Progenitor cell of endocrine pancreas (in vitro differentiated cells): ENCODE measurements around the gene ROBO4. TPM values are rescaled to one million over a fixed set of nuclear protein-coding genes. Genes with fewer than 3 reads are reported as not detected.

Experiments
- DNase-seq: peaks from one replicate; pipeline ENCODE4 v3.0.0; 2021; ENCODE audit warnings: low spot score; ENCODE audit not compliant: unreplicated experiment
- H3K27ac Mint-ChIP-seq: 2 replicates; pipeline ENCODE4 v1.8.0; 2021; ENCODE audit warnings: mild to moderate bottlenecking, moderate library complexity, mixed read lengths
- H3K27me3 Mint-ChIP-seq: 2 replicates; pipeline ENCODE4 v1.8.0; 2021; ENCODE audit warnings: mixed read lengths
- H3K36me3 Mint-ChIP-seq: 2 replicates; pipeline ENCODE4 v1.8.0; 2022; ENCODE audit warnings: mixed read lengths; ENCODE audit not compliant: insufficient read depth
- H3K4me1 Mint-ChIP-seq: 2 replicates; pipeline ENCODE4 v1.8.0; 2021; ENCODE audit warnings: low read depth, mixed read lengths
- H3K4me3 Mint-ChIP-seq: 2 replicates; pipeline ENCODE4 v1.8.0; 2021; ENCODE audit warnings: low read depth, mild to moderate bottlenecking, moderate library complexity, mixed read lengths
- H3K9me3 Mint-ChIP-seq: 2 replicates; pipeline ENCODE4 v1.8.0; 2021; ENCODE audit warnings: low read depth, mixed read lengths
- total RNA-seq: library from RNA; stranded (reverse); gene quantifications from 2 replicates; pipeline ENCODE4 v1.2.1, GENCODE V29; 2021
- TF ChIP-seq, protein P1 (sequence below): fragments of 200-600 bp; sonication (generic); IDR thresholded peaks from one replicate; pipeline ENCODE4 v1.5.0; 2021; ENCODE audit warnings: antibody characterized with exemption, mild to moderate bottlenecking; ENCODE audit not compliant: unreplicated experiment

The ROBO4 gene
- total RNA-seq, 1 donor from 2014 or later = not detected

DNA sequence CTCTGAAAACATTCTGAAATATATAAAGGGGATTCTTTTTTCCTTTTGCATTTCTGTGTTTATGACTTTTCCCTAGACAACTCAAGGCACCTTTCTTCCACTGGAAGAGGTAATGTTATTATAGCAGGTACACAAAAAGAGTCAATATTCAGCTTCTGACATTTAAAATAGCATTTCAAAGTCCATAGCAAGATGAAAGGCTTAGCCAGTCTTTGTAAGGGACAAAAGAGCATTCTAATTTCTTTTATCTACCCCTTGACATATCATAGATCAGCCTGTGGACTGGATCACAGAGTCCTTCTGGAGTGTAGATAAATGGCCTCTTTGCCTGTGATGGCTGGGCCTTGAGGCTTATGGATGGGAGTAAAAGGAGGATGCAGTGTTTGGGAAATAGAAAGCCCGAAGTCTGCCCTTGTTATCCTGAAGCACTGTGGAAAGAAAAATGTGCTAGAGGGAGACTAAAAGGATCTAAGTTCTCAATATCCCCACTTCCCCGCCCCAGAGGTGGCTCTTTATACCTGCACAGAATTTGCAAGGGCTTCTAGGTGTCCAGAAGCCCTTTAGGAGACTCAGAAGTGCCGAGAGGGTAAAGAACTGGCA, 39.8 kb upstream of the ROBO4 start:
- Mint-ChIP-seq H3K9me3 (no peaks in the 10 kb centered on the region), H3K27me3 (peaks cover 19% of the 10 kb centered on the region), H3K27ac (no peak overlapping the region), H3K4me3 (no peak overlapping the region), H3K36me3 (no peaks in the 10 kb centered on the region), H3K4me1 (peaks cover 2% of the 10 kb centered on the region)
- no peak for DNase-seq
- TF ChIP-seq, protein P1, sequence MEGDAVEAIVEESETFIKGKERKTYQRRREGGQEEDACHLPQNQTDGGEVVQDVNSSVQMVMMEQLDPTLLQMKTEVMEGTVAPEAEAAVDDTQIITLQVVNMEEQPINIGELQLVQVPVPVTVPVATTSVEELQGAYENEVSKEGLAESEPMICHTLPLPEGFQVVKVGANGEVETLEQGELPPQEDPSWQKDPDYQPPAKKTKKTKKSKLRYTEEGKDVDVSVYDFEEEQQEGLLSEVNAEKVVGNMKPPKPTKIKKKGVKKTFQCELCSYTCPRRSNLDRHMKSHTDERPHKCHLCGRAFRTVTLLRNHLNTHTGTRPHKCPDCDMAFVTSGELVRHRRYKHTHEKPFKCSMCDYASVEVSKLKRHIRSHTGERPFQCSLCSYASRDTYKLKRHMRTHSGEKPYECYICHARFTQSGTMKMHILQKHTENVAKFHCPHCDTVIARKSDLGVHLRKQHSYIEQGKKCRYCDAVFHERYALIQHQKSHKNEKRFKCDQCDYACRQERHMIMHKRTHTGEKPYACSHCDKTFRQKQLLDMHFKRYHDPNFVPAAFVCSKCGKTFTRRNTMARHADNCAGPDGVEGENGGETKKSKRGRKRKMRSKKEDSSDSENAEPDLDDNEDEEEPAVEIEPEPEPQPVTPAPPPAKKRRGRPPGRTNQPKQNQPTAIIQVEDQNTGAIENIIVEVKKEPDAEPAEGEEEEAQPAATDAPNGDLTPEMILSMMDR = no peak

DNA sequence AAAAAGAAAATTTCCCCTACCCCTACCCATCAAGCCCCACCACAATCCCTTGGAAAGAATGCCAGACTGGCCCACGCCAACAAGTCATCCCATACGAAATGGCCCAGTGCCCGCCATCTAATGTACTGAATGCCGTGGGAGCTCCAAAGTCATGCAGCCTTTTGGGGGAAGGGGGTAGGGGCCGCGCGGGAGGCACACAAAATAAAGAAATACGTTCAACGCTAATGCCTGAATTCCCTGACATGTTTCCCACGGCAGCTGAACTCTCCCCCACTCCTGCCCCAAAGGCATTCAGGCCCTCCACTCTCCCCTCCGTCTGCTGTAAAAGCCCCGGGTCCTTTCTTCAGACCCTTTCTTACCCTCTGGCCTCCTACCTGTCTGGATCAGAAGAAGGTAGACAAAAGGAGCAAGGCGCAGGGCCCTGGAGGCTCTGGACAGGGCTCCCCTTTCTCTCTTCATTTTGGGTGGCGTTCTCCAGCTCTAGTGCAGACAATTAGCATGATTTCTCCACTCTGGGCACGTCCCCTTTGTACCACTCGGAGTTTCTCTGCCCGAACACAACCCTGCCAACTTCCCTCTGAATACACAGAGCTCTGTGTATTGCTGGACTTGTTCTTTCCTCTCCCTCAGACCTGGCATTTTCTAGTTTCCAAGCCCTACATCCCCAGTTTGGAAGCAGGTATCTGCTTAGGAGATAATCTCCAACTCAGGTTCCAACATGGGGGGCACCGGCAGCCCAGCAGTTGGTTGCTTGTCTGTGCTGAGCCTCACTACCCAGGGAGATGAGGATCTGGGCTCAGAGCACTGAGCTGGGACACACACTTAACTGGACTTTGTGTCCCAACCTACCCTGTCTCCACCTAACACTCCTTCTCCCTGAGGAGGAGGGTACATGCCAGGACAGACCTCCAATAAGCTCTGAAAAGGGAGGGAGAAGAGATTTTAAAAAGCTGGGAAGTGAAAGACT, 38.2 kb upstream of the ROBO4 start, which contains the start of gene HEPACAM:
HEPACAM (minus strand) TSS at position 500 of the 967 bp plus-strand sequence; CDS start at position 459, 41 bp downstream.
- Mint-ChIP-seq H3K27me3 (peaks cover 19% of the 10 kb centered on the region), H3K27ac (no peak within 1 kb of the TSS), H3K9me3 (no peaks in the 10 kb centered on the region), H3K4me1 (no peaks in the 10 kb centered on the region), H3K36me3 (no peaks in the 10 kb centered on the region), H3K4me3 (no peak within 1 kb of the TSS)
- no peak for DNase-seq
- TF ChIP-seq, protein P1 = no peak

DNA sequence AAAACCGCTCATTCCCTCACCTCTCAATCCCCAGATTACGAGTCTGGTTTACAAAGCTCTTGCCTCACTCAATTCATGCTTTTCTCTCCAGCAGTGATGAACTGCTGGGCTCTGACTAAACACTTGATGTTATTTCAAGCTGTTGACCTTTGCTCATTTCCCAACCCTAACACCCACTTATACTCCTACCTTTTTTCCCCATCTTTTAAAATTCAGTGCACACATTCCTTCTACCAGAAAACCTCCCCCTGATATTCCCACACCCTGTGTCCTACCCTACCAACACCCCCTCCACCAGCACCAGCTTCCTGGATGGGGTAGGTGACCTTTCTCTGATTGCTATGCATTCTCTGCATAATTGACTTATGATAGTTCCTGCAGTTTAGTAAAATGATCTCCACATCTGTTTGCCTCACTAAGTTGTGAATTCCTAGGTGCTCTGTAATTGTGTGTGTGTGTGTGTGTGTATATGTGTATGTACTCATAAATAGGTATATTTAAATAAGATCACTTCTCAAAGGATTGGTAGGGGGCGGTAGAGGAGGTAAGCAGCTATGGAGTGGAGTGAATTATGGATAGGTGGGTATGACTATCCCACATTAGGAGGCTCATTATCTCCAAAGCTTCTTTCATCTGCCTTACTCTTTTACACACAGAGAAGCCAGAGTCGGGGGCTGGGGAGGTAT, 37.3 kb upstream of the ROBO4 start:
- H3K4me3 Mint-ChIP-seq = no peak overlapping the region
- no peaks in the 10 kb centered on the region for H3K4me1 Mint-ChIP-seq
- DNase-seq = no peak
- H3K27me3 Mint-ChIP-seq = peaks cover 19% of the 10 kb centered on the region
- H3K36me3 Mint-ChIP-seq = no peaks in the 10 kb centered on the region
- H3K9me3 Mint-ChIP-seq = no peaks in the 10 kb centered on the region
- no peak overlapping the region for H3K27ac Mint-ChIP-seq
- TF ChIP-seq, protein P1 = peak; percentile 6

DNA sequence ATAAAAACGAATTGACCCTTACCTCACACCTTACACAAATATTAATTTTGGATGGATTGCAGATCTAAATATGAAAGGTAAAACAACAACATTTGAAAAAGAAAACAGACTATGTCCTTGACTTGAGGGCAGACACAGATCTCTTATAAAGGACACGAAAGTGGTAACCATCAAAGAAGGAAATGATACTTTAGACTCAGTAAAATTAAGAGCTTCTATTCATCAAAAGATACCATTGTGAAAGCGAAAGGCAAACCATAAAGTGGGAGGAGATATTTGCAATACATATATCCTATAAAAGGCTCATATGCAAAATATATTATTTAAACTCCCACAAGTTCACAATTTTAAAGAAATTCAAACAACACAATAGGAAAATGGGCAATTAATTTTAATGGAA, 33.1 kb upstream of the ROBO4 start:
- no peaks in the 10 kb centered on the region for H3K9me3 Mint-ChIP-seq

More for the DNA sequence above, 33.1 kb upstream of the ROBO4 start:
- H3K27me3 Mint-ChIP-seq = peaks cover 4% of the 10 kb centered on the region
- H3K4me1 Mint-ChIP-seq = no peaks in the 10 kb centered on the region
- no peak overlapping the region for H3K4me3 Mint-ChIP-seq
- DNase-seq = no peak
- H3K36me3 Mint-ChIP-seq = no peaks in the 10 kb centered on the region
- TF ChIP-seq, protein P1 = no peak
- H3K27ac Mint-ChIP-seq = no peak overlapping the region
